GM12878 (cell line): ENCODE results near the gene REEP6. TPM values are rescaled to one million over a fixed set of nuclear protein-coding genes. Genes with fewer than 3 reads are reported as not detected.

Source experiments
- ATAC-seq: fragments of 200-7000 bp; cut with Tn5 transposase; 3 replicates; pipeline ENCODE4 v1.9.1; 2020; ENCODE audit warnings: mild to moderate bottlenecking, moderate library complexity
- BruUV-seq: library from RNA; stranded (reverse); fragments of 400-500 nt; replicated peaks from 2 replicates; lab custom pipeline; 2021; lab: Mats Ljungman, UMichigan
- CTCF ChIA-PET: fragments of 300-600 bp; sonication (Branson Sonifier 250); formaldehyde crosslinking; extraction: SDS; loops from one replicate; lab custom pipeline; 2021; ENCODE audit warnings: inconsistent platforms; lab: Yijun Ruan, JAX
- POLR2A ChIA-PET: fragments of 350-600 bp; formaldehyde crosslinking; extraction: SDS; loops from one replicate; lab custom pipeline; 2021; ENCODE audit warnings: inconsistent platforms; lab: Charles Lee
- RAD21 ChIA-PET: fragments of 300-600 bp; sonication (Branson Sonifier 250); formaldehyde crosslinking; loops from one replicate; lab custom pipeline; 2023; ENCODE audit warnings: antibody characterized with exemption; ENCODE audit not compliant: unreplicated experiment; lab: Charles Lee
- SMC1A ChIA-PET: fragments of 300-600 bp; sonication (Branson Sonifier 250); formaldehyde crosslinking; loops from one replicate; lab custom pipeline; 2023; ENCODE audit not compliant: unreplicated experiment, uncharacterized antibody; lab: Charles Lee
- DNase-seq: peaks from one replicate; pipeline ENCODE4 v3.0.0-alpha.2; 2011; ENCODE audit warnings: low read depth, low spot score
- FAIRE-seq: peaks from 3 replicates; lab custom pipeline; 2011; peaks lifted over from hg19 to GRCh38; lab: Jason Lieb, UNC
- H2AFZ ChIP-seq: 2 replicates; pipeline ENCODE4 v1.6.0; 2011; ENCODE audit warnings: low read depth, low read length, control low read depth; ENCODE audit not compliant: control insufficient read depth
- H3K27ac ChIP-seq: 2 replicates; pipeline ENCODE4 v1.5.1; 2011; ENCODE audit warnings: control low read depth; ENCODE audit not compliant: control insufficient read depth, insufficient read depth
- H3K27me3 ChIP-seq, 2 experiments: replicated peaks in 1 of 2; 2 replicates each; pipeline versions ENCODE4 v1.6.0 to v1.6.1; 2011; ENCODE audit warnings: low read length in 1 of 2; ENCODE audit not compliant: control insufficient read depth in 2 of 2, insufficient read depth in 2 of 2
- H3K36me3 ChIP-seq, 2 experiments: 2 replicates each; pipeline ENCODE4 v1.5.1; 2011; ENCODE audit warnings: low read length in 1 of 2; ENCODE audit not compliant: control insufficient read depth in 2 of 2, insufficient read depth in 2 of 2
- H3K4me1 ChIP-seq: 2 replicates; pipeline ENCODE4 v1.6.1; 2011; ENCODE audit warnings: mild to moderate bottlenecking, low read length, moderate library complexity, mixed read lengths; ENCODE audit not compliant: control insufficient read depth, insufficient read depth
- H3K4me2 ChIP-seq: 2 replicates; pipeline ENCODE4 v1.6.0; 2011; ENCODE audit warnings: control low read depth; ENCODE audit not compliant: control insufficient read depth, insufficient read depth
- H3K4me3 ChIP-seq: fragments of 200-600 bp; sonication (generic); 2 replicates; pipeline ENCODE4 v1.5.1; 2016
- H3K79me2 ChIP-seq: 2 replicates; pipeline ENCODE4 v1.6.0; 2011; ENCODE audit warnings: low read length; ENCODE audit not compliant: control insufficient read depth, insufficient read depth
- H3K9ac ChIP-seq: 2 replicates; pipeline ENCODE4 v1.8.0; 2011; ENCODE audit warnings: low read length, control low read depth, mixed read lengths; ENCODE audit not compliant: control insufficient read depth, insufficient read depth
- H3K9me3 ChIP-seq: replicated peaks from 3 replicates; pipeline ENCODE4 v1.5.1; 2011; ENCODE audit warnings: mild to moderate bottlenecking, low read length; ENCODE audit not compliant: control insufficient read depth, insufficient read depth
- H4K20me1 ChIP-seq: 2 replicates; pipeline ENCODE4 v1.6.0; 2011; ENCODE audit not compliant: control insufficient read depth, insufficient read depth
- ATF3 ChIP-seq: IDR thresholded peaks from 2 replicates; pipeline ENCODE4 v1.6.1; 2011; ENCODE audit warnings: low read depth, mild to moderate bottlenecking, low read length, moderate library complexity, borderline replicate concordance; ENCODE audit errors: extremely low read depth
- BCLAF1 ChIP-seq: fragments of 450-650 bp; IDR thresholded peaks from 2 replicates; pipeline ENCODE4 v1.6.1; 2017; ENCODE audit warnings: antibody characterized with exemption, mild to moderate bottlenecking, moderate library complexity
- BRCA1 ChIP-seq: IDR thresholded peaks from 2 replicates; pipeline ENCODE4 v1.6.1; 2011; ENCODE audit warnings: low read depth, low read length, improper control_type of control experiment
- CHD1 ChIP-seq: IDR thresholded peaks from 2 replicates; pipeline ENCODE4 v1.6.1; 2012; ENCODE audit warnings: low read depth, low read length, improper control_type of control experiment
- DPF2 ChIP-seq: fragments of 450-650 bp; IDR thresholded peaks from 2 replicates; pipeline ENCODE4 v1.6.1; 2017; ENCODE audit warnings: mild to moderate bottlenecking
- FOXM1 ChIP-seq: IDR thresholded peaks from 2 replicates; pipeline ENCODE4 v1.6.1; 2012; ENCODE audit warnings: low read depth, mild to moderate bottlenecking, inconsistent platforms, low read length, moderate library complexity
- HDAC2 ChIP-seq: fragments of 200-600 bp; sonication (generic); IDR thresholded peaks from 2 replicates; pipeline ENCODE4 v1.6.1; 2017
- IKZF1 ChIP-seq: fragments of 450-650 bp; conservative IDR thresholded peaks from 2 replicates; pipeline ENCODE4 v1.6.1; 2017; ENCODE audit warnings: antibody characterized with exemption, mild to moderate bottlenecking
- NR2F1 ChIP-seq: fragments of 450-650 bp; conservative IDR thresholded peaks from 2 replicates; pipeline ENCODE4 v1.6.1; 2017; ENCODE audit warnings: mild to moderate bottlenecking
- PKNOX1 ChIP-seq: fragments of 450-650 bp; IDR thresholded peaks from 2 replicates; pipeline ENCODE4 v1.6.1; 2016; ENCODE audit warnings: mild to moderate bottlenecking
- RAD21 ChIP-seq: IDR thresholded peaks from 2 replicates; pipeline ENCODE4 v1.6.1; 2011; ENCODE audit warnings: mild to moderate bottlenecking, low read depth, low read length, moderate library complexity; ENCODE audit not compliant: insufficient read depth
- RELB ChIP-seq: fragments of 450-650 bp; IDR thresholded peaks from 2 replicates; pipeline ENCODE4 v1.6.1; 2017; ENCODE audit warnings: low read depth, mild to moderate bottlenecking, moderate library complexity
- SIN3A ChIP-seq: IDR thresholded peaks from 2 replicates; pipeline ENCODE4 v1.6.1; 2012; ENCODE audit warnings: low read depth, low read length, improper control_type of control experiment
- STAT1 ChIP-seq: fragments of 450-650 bp; conservative IDR thresholded peaks from 2 replicates; pipeline ENCODE4 v1.6.1; 2014; ENCODE audit warnings: antibody characterized with exemption, mild to moderate bottlenecking
- TARDBP ChIP-seq: IDR thresholded peaks from 2 replicates; pipeline ENCODE4 v1.6.1; 2016; ENCODE audit warnings: borderline replicate concordance
- ZBTB40 ChIP-seq: fragments of 450-650 bp; IDR thresholded peaks from 2 replicates; pipeline ENCODE4 v1.6.1; 2016; ENCODE audit warnings: mild to moderate bottlenecking, moderate library complexity, borderline replicate concordance
- WGBS: methylation state at CpG from one replicate; pipeline ENCODE4 v1.1.6; 2016; ENCODE audit warnings: low lambda C conversion rate; ENCODE audit not compliant: insufficient replicate concordance, insufficient coverage; ENCODE audit errors: missing lambda C conversion rate; 5-methylcytosine and 5-hydroxymethylcytosine counted together
- in situ Hi-C: fragments of 300-500 bp; cut with MboI; formaldehyde crosslinking; loops from 9 replicates; pipeline ENCODE4 v1.14.3; 2018; ENCODE audit warnings: mixed read lengths
- intact Hi-C: fragments of 100-400 bp; cut with micrococcal nuclease; formaldehyde crosslinking; loops from one replicate; pipeline ENCODE4 v1.14.2; 2022; ENCODE audit not compliant: unreplicated experiment
- polyA plus RNA-seq, 11 experiments: library from polyadenylated mRNA; depleted of rRNA in 4 of 11; unstranded in 6 of 11; stranded (reverse) in 5 of 11; fragments of >200 nt; fragmentation: Nextera tagmentation in 4 of 11; fragmentation: Illumina TruSeq in 1 of 11; extraction: Ambion mirVana in 4 of 11; extraction: Trizol in 1 of 11; gene quantifications; 1 replicate in 1 of 11; 2 replicates in 10 of 11; pipeline versions ENCODE4 v1.2.1 to v1.2.3, GENCODE V29; 2011 to 2016; ENCODE audit warnings: inconsistent platforms in 2 of 11, missing spikeins in 2 of 11, low read depth in 1 of 11
- total RNA-seq, 4 experiments: library from RNA; depleted of rRNA in 3 of 4; stranded (reverse); fragments of >200 nt in 3 of 4; fragmentation: Illumina TruSeq in 1 of 4; extraction: Trizol in 1 of 4; gene quantifications; 2 replicates each; pipeline versions ENCODE4 v1.2.1 to v1.2.3, GENCODE V29; 2013 to 2021

Gene REEP6
- total and polyA plus RNA-seq, 10 of the 15 experiments (the other 5 are each of a cell fraction or from before 2014, with no cell fraction given): 0.06 to 1.1 (median 0.39) TPM; not detected in 2

- Histone ChIP-seq H3K4me2 (no peak overlapping the region), H3K36me3 (no peaks in the 10 kb centered on the region), H3K4me3 (no peak overlapping the region), H3K9me3 (no peaks in the 10 kb centered on the region), H2AFZ (no peak overlapping the region), H3K9ac (no peak overlapping the region), H3K27me3 (peaks cover 0 to 2% of the 10 kb centered on the region in 2 experiments; a peak in 3 of 4 replicates), H3K4me1 (no peaks in the 10 kb centered on the region), H3K79me2 (no peaks in the 10 kb centered on the region), H4K20me1 (no peaks in the 10 kb centered on the region), H3K27ac (no peak overlapping the region)
- ATAC-seq: no peak
- FAIRE-seq: no peak
- SMC1A ChIA-PET: no interaction called here
- POLR2A ChIA-PET: no interaction called here
- CTCF ChIA-PET: no interaction called here
- DNase-seq: no peak
- 58% methylated on average over 18 of the region's 18 CpGs for WGBS
- RAD21 ChIA-PET: no interaction called here
- no TSS peak for BruUV-seq
- intact Hi-C loops (no loop called here), in situ Hi-C loops (no loop called here)
- no peak for TF ChIP-seq HDAC2
- no peak for TF ChIP-seq TARDBP
- no peak for TF ChIP-seq RELB
- no peak for TF ChIP-seq SIN3A
- TF ChIP-seq PKNOX1: no peak
- no peak for TF ChIP-seq BRCA1
- TF ChIP-seq ZBTB40: no peak
- no peak for TF ChIP-seq NR2F1
- no peak for TF ChIP-seq DPF2
- no peak for TF ChIP-seq STAT1
- TF ChIP-seq RAD21: no peak
- no peak for TF ChIP-seq BCLAF1
- no peak for TF ChIP-seq IKZF1
- no peak for TF ChIP-seq CHD1
- no peak for TF ChIP-seq FOXM1
- TF ChIP-seq ATF3: no peak
Measured at GRCh38 chr19:1522838-1523237, 31.9 kb downstream of the REEP6 start.
